Measurements from ENCODE around the gene PDPN.

GRCh38 chr1:13622446-13622845, 38.8 kb downstream of the PDPN start:
- TF ChIP-seq CTCF (IDR thresholded peaks at IDR 0.05; ENCODE audit: low read depth, low read length, poor library complexity, severe bottlenecking), result no peak
- no peak for TF ChIP-seq EZH2phosphoT487 (IDR thresholded peaks at IDR 0.05; ENCODE audit: borderline replicate concordance, low read length)

Measured in DOHH2 (cell line).